HS-5 (cell line): ENCODE data around the gene MSX1.

Experiments
- DNase-seq: peaks from one replicate; pipeline ENCODE4 v3.0.0-alpha.2; 2012; ENCODE audit warnings: low read depth

The MSX1 gene

GRCh38 chr4:4869731-4870571 lies 10.5 kb downstream of the MSX1 start:
- DNase-seq = no peak

GRCh38 chr4:4870576-4871241 lies 11.2 kb downstream of the MSX1 start:
- DNase-seq = no peak

GRCh38 chr4:4871242-4871572 lies 11.7 kb downstream of the MSX1 start:
- DNase-seq = no peak

GRCh38 chr4:4871573-4872313 lies 12.3 kb downstream of the MSX1 start:
- DNase-seq = no peak

GRCh38 chr4:4872314-4872903 lies 12.9 kb downstream of the MSX1 start:
- no peak for DNase-seq

DNA sequence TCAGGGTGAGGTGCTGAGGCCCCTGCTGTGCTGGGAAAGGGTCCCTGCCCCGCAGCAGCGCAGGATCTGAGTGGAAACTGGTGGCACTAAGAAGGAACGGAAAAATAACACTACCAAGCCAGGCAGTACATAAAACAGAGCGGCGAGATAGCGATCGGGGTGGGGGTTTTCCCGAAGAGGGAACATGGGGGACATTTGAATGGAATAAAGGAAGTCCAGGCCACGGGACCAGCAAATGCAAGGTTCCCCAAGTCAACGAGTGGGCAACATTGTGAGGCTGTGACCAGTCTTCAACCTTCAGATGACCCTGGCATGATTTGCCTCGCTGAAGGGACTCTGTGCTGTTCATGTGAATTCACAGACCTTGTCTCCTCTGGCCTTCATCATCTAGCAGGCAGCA lies 13.7 kb downstream of the MSX1 start:
- no peak for DNase-seq

- DNase-seq = no peak
Observed at GRCh38 chr4:4874254-4874653, 14.8 kb downstream of the MSX1 start.

- no peak for DNase-seq
Observed at GRCh38 chr4:4875147-4875546, 15.7 kb downstream of the MSX1 start.

- no peak for DNase-seq
Observed at GRCh38 chr4:4875611-4876010, 16.1 kb downstream of the MSX1 start.

- no peak for DNase-seq
Observed at GRCh38 chr4:4876945-4877661, 17.6 kb downstream of the MSX1 start.

DNA sequence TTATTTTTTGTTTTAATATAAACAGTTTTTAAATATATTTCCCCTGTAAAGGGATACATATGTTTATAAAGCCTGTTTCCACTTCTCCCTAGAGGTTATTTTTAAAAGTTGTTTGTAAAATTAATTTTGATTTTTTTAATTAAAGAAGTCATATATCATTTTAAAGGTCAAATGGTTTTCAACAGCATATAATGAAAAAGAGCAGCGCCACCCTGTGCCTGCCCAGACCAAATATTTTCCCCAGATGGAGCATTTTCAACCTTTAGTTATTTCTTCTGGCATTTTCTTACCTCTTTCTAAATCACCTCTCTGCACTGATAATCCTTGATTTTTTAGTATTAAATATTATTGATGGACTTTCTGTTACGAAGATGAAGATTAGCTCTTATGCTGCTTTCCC lies 21.0 kb downstream of the MSX1 start:
- DNase-seq = no peak

DNA sequence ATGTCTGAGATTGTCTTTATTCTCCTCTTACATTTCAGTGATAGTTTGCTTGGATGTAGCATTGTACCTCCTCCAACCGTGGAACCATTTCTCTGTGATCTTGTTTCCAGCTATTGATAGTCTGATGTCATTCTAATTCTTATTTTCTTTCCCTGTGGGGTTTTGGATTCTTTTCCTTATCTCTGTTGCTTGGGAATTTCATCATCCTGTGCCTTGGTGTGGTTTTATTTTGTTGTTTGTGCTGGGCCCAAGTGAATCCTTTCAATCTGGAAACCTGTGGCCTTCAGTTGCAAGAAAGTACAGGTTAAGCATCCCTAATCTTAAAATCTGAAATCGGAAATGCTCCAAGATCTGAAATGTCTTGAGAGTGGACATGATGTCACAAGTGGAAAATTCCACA lies 22.0 kb downstream of the MSX1 start:
- no peak for DNase-seq

GRCh38 chr4:4884611-4885010 lies 25.1 kb downstream of the MSX1 start:
- no peak for DNase-seq

- DNase-seq = no peak
Observed at GRCh38 chr4:4887426-4887825, 28.0 kb downstream of the MSX1 start.

DNA sequence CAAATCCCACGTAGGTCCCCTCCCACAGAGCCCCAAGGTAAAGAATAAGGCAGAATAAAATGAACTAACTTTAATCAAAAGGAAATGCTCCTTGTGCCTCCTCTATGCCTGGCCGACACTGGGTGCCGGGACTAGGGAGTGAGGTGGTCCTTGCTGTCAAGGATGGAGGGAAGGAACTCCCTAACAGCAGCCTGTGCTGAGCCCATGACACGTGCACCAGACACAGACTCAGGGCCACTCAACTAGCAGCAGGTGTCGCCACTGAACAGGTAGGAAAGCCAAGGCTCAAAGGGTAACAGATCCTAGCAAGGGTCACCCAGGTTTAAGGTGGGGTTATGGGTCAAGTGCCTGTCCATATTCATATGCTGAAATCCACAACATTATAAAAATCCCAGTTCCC lies 29.2 kb downstream of the MSX1 start:
- no peak for DNase-seq

GRCh38 chr4:4889781-4890180 lies 30.3 kb downstream of the MSX1 start:
- DNase-seq = no peak

- no peak for DNase-seq
Observed at GRCh38 chr4:4890574-4891255, 31.2 kb downstream of the MSX1 start.

DNA sequence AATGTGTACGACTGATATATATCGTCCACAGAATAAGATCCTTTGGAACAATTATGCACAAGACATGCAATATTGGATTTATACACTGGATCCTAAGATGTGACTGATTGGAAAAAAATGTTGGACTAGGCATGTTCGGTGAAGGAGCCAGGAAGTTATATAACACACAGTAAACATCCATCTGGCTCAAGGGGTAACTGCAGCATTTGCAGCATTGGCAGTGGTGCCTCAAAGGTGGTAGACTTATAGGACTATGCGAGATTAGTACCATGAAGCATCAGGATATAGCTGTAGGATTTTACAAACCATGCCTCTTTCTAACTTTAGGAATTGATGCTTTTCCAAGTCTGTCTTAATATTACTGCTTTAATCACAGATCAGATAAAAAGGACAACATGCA lies 34.3 kb downstream of the MSX1 start:
- no peak for DNase-seq

DNA sequence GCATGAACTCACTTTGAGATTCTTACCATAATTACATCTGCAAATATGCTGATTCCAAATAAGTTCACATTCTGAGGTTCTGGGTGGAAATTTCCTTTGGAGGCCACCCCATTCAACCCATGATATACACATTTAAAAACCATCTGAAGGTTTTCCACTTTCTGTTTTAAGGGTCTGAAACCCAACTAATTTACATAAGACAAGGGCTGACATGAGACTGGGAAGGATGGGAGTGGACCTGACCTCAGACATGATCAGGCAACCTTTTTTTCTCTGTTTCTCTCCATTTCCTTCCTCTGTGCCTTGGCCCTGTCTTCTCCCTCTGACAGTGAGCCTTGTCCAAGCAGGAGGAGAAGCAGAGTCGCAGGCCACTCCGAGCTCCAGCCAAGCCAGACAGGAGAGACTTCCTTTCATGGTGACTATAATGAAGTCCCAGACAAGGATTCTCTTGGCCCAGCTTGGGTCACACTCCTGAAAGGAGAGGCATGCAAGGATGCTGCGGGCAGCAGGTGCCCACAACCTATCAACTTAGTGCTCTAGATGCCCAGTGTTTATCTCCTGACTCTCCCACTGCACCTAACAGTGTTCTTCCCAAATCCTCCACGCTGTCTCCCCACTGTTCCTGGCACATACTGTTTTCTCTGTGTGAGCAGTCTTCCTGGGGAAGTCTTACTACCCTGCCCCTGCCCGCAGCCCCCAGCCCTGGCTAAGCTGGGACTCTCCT lies 39.9 kb downstream of the MSX1 start:
- no peak for DNase-seq

DNA sequence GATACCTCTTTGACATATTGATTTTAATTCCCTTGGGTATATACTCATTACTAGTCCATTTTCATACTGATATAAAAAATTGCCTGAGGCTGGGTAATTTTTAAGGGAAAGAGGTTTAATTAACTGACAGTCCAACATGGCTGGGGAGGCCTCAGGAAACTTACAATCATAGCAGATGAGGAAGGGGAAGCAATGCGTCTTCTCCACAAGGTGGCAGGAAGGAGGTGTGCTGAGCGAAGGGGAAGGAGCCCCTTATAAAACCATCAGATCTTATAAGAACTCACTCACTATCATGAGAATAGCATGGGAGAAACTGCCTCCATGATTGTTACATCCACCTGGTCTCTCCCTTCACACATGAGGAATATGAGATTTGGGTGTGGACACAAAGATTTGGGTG lies 42.4 kb downstream of the MSX1 start:
- no peak for DNase-seq

GRCh38 chr4:4912155-4912554 lies 52.7 kb downstream of the MSX1 start:
- DNase-seq = no peak
